ENCODE measurements around the gene SLC25A42.

The SLC25A42 gene

GRCh38 chr19:19032420-19033175 is 31.2 kb upstream of the SLC25A42 start:
- no peaks in the 10 kb centered on the region for H3K4me1 ChIP-seq
- no peak overlapping the region for H3K27ac ChIP-seq
- peak overlapping the region; percentile 92 for H3K4me3 ChIP-seq (ENCODE audit: low read depth, low read length)
- no peaks in the 10 kb centered on the region for H3K36me3 ChIP-seq (ENCODE audit: control insufficient read depth, insufficient read depth, low read length)
- peak overlapping the region; percentile 93 for H3K4me2 ChIP-seq (ENCODE audit: low read length)
- no peaks in the 10 kb centered on the region for H3K27me3 ChIP-seq (ENCODE audit: control insufficient read depth, insufficient read depth, low read length)
- H3K9ac ChIP-seq, result no peak overlapping the region
- H3K79me2 ChIP-seq, result peaks cover 36% of the 10 kb centered on the region
- no peaks in the 10 kb centered on the region for H3K9me3 ChIP-seq (ENCODE audit: control insufficient read depth, low read length)
- peak overlapping the region; percentile 45 for H2AFZ ChIP-seq
- TF ChIP-seq CTCF (IDR thresholded peaks at IDR 0.05), result no peak

GRCh38 chr19:19033176-19033425 is 30.7 kb upstream of the SLC25A42 start:
- peak overlapping the region; percentile 93 for H3K4me2 ChIP-seq (ENCODE audit: low read length)
- H3K36me3 ChIP-seq (ENCODE audit: control insufficient read depth, insufficient read depth, low read length), result no peaks in the 10 kb centered on the region

GRCh38 chr19:19033426-19034203 is 30.2 kb upstream of the SLC25A42 start, which contains the start of the genes ARMC6 and SUGP2:
ARMC6 (plus strand) TSS chr19:19033603; CDS start chr19:19034210, 607 bp downstream.
SUGP2 (minus strand) TSS chr19:19033517; CDS start chr19:19031071, 2,446 bp downstream.
- TF ChIP-seq CTCF (IDR thresholded peaks at IDR 0.05), result peak; percentile 21
- peak within 1 kb of the TSS; percentile 78 for H2AFZ ChIP-seq
- H3K4me2 ChIP-seq (ENCODE audit: low read length), result peak within 1 kb of the TSS; percentile 93
- H3K9me3 ChIP-seq (ENCODE audit: control insufficient read depth, low read length), result no peaks in the 10 kb centered on the region
- H3K4me1 ChIP-seq, result no peaks in the 10 kb centered on the region
- H3K36me3 ChIP-seq (ENCODE audit: control insufficient read depth, insufficient read depth, low read length), result no peaks in the 10 kb centered on the region
- H3K79me2 ChIP-seq, result peaks cover 44% of the 10 kb centered on the region
- peak within 1 kb of the TSS; percentile 93 for H3K27ac ChIP-seq
- peak within 1 kb of the TSS; percentile 92 for H3K4me3 ChIP-seq (ENCODE audit: low read depth, low read length)
- no peaks in the 10 kb centered on the region for H3K27me3 ChIP-seq (ENCODE audit: control insufficient read depth, insufficient read depth, low read length)
- H3K9ac ChIP-seq, result peak within 1 kb of the TSS; percentile 69

More at GRCh38 chr19:19033176-19033425, 30.7 kb upstream of the SLC25A42 start:
- no peaks in the 10 kb centered on the region for H3K27me3 ChIP-seq (ENCODE audit: control insufficient read depth, insufficient read depth, low read length)
- peak overlapping the region; percentile 78 for H2AFZ ChIP-seq
- H3K4me1 ChIP-seq, result no peaks in the 10 kb centered on the region
- H3K9me3 ChIP-seq (ENCODE audit: control insufficient read depth, low read length), result no peaks in the 10 kb centered on the region
- H3K9ac ChIP-seq, result no peak overlapping the region
- no peak overlapping the region for H3K27ac ChIP-seq
- H3K79me2 ChIP-seq, result peaks cover 41% of the 10 kb centered on the region
- TF ChIP-seq CTCF (IDR thresholded peaks at IDR 0.05), result no peak
- peak overlapping the region; percentile 92 for H3K4me3 ChIP-seq (ENCODE audit: low read depth, low read length)

GRCh38 chr19:19034204-19034624 is 29.6 kb upstream of the SLC25A42 start:
- Histone ChIP-seq H3K4me3 (ENCODE audit: low read depth, low read length) (peak overlapping the region; percentile 92), H2AFZ (peak overlapping the region; percentile 78), H3K79me2 (peaks cover 44% of the 10 kb centered on the region)

More at GRCh38 chr19:19034204-19034624, 29.6 kb upstream of the SLC25A42 start:
- H3K36me3 ChIP-seq (ENCODE audit: control insufficient read depth, insufficient read depth, low read length), result no peaks in the 10 kb centered on the region
- H3K27ac ChIP-seq, result no peak overlapping the region
- H3K9ac ChIP-seq, result no peak overlapping the region
- H3K9me3 ChIP-seq (ENCODE audit: control insufficient read depth, low read length), result no peaks in the 10 kb centered on the region
- H3K4me2 ChIP-seq (ENCODE audit: low read length), result peak overlapping the region; percentile 93
- H3K27me3 ChIP-seq (ENCODE audit: control insufficient read depth, insufficient read depth, low read length), result no peaks in the 10 kb centered on the region
- TF ChIP-seq CTCF (IDR thresholded peaks at IDR 0.05), result no peak
- no peaks in the 10 kb centered on the region for H3K4me1 ChIP-seq

Data from parathyroid adenoma (tissue), 2 donors.